Ovary (tissue), 3 donors: Measurements from ENCODE around the gene STK32A.

Experiments used
- EP300 ChIP-seq: sonication (generic); formaldehyde crosslinking; IDR thresholded peaks from one replicate; pipeline ENCODE4 v1.6.1; 2017; ENCODE audit warnings: antibody characterized with exemption
- POLR2A ChIP-seq: fragments of 450-650 bp; IDR thresholded peaks from one replicate; pipeline ENCODE4 v1.6.1; 2017; ENCODE audit warnings: antibody characterized with exemption, mild to moderate bottlenecking, moderate library complexity
- TF ChIP-seq, protein P1 (sequence below), 3 donors: fragments of 450-650 bp in 2 of 3; fragments of 200-600 bp in 1 of 3; IDR thresholded peaks; one replicate each; pipeline versions ENCODE4 v1.5.1 to v1.8.0; 2016 to 2022; ENCODE audit warnings: antibody characterized with exemption in 3 of 3, mild to moderate bottlenecking in 1 of 3
- donor health status: DM: no; HTN: no; CAD: no.

DNA sequence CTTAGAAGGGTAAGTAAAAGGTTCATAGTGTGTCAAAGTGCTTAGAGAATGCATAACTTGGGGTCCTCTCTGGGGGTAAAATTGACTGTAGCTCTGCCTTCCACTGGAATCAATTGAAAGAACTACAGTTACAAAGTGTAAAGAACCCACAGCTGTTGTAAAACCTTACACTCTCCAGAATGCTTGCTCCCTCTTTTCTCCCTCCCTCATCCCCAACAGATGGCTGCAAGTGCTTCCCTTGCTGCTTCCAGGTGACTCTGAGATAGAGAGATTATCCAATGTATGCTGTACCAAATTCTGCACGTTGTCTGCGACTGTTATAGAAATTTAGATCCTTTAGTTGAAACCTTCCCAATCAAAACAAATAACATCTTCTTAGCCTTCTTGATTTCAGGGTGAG, 126.0 kb downstream of the STK32A start:
- TF ChIP-seq EP300 (no peak), POLR2A (no peak)
- TF ChIP-seq, protein P1, sequence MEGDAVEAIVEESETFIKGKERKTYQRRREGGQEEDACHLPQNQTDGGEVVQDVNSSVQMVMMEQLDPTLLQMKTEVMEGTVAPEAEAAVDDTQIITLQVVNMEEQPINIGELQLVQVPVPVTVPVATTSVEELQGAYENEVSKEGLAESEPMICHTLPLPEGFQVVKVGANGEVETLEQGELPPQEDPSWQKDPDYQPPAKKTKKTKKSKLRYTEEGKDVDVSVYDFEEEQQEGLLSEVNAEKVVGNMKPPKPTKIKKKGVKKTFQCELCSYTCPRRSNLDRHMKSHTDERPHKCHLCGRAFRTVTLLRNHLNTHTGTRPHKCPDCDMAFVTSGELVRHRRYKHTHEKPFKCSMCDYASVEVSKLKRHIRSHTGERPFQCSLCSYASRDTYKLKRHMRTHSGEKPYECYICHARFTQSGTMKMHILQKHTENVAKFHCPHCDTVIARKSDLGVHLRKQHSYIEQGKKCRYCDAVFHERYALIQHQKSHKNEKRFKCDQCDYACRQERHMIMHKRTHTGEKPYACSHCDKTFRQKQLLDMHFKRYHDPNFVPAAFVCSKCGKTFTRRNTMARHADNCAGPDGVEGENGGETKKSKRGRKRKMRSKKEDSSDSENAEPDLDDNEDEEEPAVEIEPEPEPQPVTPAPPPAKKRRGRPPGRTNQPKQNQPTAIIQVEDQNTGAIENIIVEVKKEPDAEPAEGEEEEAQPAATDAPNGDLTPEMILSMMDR (IDR thresholded peaks at IDR 0.05), result no peak
